Tibial nerve (tissue), 3 donors: ENCODE results near the gene IL17F.
"Not testable (repeated sequence)": the region's sequence is repeated elsewhere in the genome, so short reads cannot be mapped to it uniquely, and the experiment has no call there.

ENCODE experiments used
- EP300 ChIP-seq, 2 donors: sonication (generic); formaldehyde crosslinking; IDR thresholded peaks; one replicate each; pipeline ENCODE4 v1.6.1; 2017; ENCODE audit warnings: antibody characterized with exemption in 2 of 2, mild to moderate bottlenecking in 1 of 2
- POLR2A ChIP-seq, 2 donors: fragments of 450-650 bp; IDR thresholded peaks; one replicate each; pipeline ENCODE4 v1.6.1; 2017; ENCODE audit warnings: antibody characterized with exemption in 2 of 2, mild to moderate bottlenecking in 2 of 2, moderate library complexity in 2 of 2

GRCh38 chr6:52200088-52200487 is 44.2 kb downstream of the IL17F start:
- TF ChIP-seq POLR2A, EP300 (IDR thresholded peaks at IDR 0.05): not testable (repeated sequence)
